ENCODE results near the gene SEC24B.

- TF ChIP-seq ZBTB33 (IDR thresholded peaks at IDR 0.05) (no peak), YY1 (IDR thresholded peaks at IDR 0.05) (no peak), RAD21 (IDR thresholded peaks at IDR 0.05) (no peak), RXRA (IDR thresholded peaks at IDR 0.05) (no peak)
- TF ChIP-seq, protein P1, sequence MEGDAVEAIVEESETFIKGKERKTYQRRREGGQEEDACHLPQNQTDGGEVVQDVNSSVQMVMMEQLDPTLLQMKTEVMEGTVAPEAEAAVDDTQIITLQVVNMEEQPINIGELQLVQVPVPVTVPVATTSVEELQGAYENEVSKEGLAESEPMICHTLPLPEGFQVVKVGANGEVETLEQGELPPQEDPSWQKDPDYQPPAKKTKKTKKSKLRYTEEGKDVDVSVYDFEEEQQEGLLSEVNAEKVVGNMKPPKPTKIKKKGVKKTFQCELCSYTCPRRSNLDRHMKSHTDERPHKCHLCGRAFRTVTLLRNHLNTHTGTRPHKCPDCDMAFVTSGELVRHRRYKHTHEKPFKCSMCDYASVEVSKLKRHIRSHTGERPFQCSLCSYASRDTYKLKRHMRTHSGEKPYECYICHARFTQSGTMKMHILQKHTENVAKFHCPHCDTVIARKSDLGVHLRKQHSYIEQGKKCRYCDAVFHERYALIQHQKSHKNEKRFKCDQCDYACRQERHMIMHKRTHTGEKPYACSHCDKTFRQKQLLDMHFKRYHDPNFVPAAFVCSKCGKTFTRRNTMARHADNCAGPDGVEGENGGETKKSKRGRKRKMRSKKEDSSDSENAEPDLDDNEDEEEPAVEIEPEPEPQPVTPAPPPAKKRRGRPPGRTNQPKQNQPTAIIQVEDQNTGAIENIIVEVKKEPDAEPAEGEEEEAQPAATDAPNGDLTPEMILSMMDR (IDR thresholded peaks at IDR 0.05; ENCODE audit: low read depth, low read length, missing input control): no peak
- TF ChIP-seq, protein P2, sequence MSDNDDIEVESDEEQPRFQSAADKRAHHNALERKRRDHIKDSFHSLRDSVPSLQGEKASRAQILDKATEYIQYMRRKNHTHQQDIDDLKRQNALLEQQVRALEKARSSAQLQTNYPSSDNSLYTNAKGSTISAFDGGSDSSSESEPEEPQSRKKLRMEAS (IDR thresholded peaks at IDR 0.05): no peak
These were observed 13.7 kb downstream of the SEC24B start for GRCh38 chr4:109447278-109447677.

Measured in liver (tissue), 3 donors.